Measurements from ENCODE around the gene RMND5B.

RMND5B gene

DNA sequence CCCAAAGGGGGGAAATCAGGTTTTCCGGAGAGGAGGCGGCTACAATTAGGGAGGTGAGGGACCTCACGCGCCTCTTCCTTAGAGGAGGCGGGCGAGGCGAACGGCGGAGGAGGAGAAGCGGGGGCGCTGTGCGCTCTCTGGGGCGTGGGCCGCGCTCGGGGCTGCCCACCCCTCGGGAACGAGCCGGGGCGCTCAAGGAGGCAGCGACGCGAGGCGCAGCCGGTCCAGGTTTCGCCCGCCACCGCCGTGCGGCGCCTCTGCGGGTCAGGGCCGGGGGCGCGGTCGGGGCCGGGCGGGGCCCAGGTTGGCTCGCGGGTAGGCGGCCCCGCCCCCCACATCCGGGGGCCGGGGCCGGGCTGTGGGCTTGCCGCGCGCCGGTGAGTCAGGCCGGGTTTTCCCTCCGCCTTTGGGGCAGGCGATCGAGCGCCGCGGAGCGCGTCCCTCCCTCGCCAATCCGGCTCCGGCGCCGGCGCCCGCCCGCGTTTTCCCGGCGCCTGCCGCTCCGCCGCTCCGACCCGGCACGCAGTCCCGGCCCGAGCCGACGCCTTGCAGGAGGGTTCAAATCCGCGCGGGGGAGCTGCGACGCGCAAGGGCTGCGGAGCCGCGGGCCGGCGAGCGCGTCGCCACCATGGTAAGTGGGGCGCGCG lies 17.6 kb upstream of the RMND5B start, which contains the start of gene N4BP3:
Gene N4BP3, plus strand, starts transcription at position 392 of the 647 bp plus-strand sequence. CDS start 6,052 bp downstream, outside the sequence.
- H3K27ac ChIP-seq: peak within 1 kb of the TSS in 19 of 21 experiments; percentile 18 to 86 (median 74)

GRCh38 chr5:178113841-178114324 lies 16.9 kb upstream of the RMND5B start:
- Histone ChIP-seq H3K4me3 (peak overlapping the region; percentile 43 to 69 (median 54)), H3K27ac (peak overlapping the region in 19 of 21 experiments; percentile 16 to 86 (median 74))

More for the DNA sequence above, 17.6 kb upstream of the RMND5B start, which contains the start of gene N4BP3:
- peak within 1 kb of the TSS; percentile 43 to 69 (median 54) for H3K4me3 ChIP-seq

GRCh38 chr5:178114325-178115135 lies 16.3 kb upstream of the RMND5B start:
- Histone ChIP-seq H3K27ac (peak overlapping the region in 17 of 21 experiments; percentile 1 to 86 (median 74)), H3K4me3 (peak overlapping the region; percentile 43 to 69 (median 54))

DNA sequence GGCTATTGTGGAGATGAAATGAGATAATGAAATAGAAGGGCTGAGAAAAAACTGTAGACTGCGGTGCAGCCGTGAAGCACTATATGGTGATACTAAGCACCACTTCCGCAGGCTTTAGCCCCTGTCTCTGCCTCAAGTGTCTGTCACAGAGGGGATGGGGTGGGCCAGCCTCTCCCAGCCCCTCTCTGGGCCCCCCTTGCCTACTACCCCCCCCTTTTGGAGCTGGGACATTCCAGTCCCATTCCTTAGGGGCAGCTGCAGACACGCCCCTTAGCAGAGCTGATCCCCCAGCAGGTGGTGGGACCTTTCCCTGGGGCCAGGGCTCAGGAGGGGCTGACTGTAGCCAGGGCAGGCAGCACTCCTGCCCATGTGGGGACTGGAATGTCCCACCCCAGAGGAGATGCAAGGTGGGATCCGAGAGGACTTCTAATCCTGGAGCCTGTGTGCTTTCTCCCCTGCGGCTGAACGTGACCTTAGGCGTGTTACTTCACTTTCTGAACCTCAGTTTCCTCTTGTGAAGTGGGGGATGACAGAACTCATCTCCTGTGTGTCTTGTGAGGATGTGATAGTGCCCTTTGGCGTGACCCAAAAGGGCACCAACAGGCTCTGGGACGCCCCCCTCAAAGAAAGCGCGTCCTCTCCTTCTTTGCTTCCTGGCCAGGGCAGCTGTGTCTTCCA lies 15.5 kb upstream of the RMND5B start:
- Histone ChIP-seq H3K4me3 (peak overlapping the region in 2 of 7 experiments; percentile 62 to 69), H3K27ac (peak overlapping the region in 4 of 21 experiments; percentile 1 to 58 (median 22))

DNA sequence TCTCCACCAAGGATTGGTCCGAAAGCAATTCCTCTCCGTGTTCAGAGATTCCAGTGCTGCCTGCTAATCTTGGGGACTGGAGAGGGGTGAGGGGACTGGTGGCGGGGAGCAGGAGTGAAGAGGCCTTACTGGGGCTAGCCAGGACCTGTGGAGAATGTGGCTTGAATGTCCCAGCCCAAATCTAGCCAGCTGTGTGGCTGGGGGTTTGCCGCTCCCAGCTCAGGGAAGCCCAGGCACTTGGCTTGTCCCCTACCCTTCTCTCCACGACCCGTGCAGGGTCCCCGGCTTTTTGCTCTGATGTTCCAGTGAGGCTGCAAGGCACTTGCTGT lies 15.0 kb upstream of the RMND5B start:
- Histone ChIP-seq H3K4me3 (peak overlapping the region in 1 of 7 experiments; percentile 9), H3K27ac (peak overlapping the region in 4 of 21 experiments; percentile 4 to 58 (median 22))

- H3K4me3 ChIP-seq: peak overlapping the region in 1 of 7 experiments; percentile 9
- H3K27ac ChIP-seq: peak overlapping the region in 4 of 21 experiments; percentile 4 to 58 (median 22)
Measured at GRCh38 chr5:178116143-178116885, 14.5 kb upstream of the RMND5B start.

DNA sequence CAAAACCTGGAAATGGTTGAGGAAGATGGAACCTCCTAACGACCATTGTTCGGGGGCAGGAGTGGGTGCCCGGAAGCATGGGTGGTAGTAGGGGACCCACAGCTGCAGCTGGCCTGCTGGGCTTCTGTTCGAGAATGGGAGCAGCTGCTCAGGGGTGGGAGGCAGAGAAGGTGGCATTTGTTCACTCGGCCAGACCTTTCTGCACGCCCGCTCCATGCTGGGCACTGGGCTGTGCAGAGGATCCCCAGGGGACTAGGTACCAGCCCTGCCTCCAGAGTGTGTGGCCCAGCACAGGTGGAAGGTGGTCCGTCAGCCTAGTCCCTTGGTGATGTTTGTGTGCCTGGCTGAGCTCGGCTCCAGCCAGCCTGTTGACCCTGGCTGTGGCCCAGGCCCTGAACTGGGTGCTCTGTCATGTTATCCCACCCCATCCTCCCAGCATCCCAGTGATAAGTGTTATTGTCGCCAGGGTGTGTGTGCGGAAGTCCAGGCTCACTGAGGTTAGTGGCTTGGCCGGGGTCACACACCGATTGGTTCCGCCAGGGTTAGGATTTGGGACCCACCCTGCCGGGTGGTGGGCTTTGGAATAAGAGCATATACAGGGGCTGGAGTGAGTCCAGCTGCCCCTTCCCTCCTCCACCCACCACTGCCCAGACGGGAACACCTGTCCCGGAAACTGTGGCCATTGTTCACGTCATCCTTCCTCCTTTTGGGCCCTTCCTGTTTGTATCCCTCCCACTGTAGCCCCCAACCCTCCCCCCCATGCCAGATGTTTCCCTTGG lies 12.7 kb upstream of the RMND5B start:
- Histone ChIP-seq H3K4me3 (no peak overlapping the region), H3K27ac (peak overlapping the region in 2 of 21 experiments; percentile 17 to 60)

DNA sequence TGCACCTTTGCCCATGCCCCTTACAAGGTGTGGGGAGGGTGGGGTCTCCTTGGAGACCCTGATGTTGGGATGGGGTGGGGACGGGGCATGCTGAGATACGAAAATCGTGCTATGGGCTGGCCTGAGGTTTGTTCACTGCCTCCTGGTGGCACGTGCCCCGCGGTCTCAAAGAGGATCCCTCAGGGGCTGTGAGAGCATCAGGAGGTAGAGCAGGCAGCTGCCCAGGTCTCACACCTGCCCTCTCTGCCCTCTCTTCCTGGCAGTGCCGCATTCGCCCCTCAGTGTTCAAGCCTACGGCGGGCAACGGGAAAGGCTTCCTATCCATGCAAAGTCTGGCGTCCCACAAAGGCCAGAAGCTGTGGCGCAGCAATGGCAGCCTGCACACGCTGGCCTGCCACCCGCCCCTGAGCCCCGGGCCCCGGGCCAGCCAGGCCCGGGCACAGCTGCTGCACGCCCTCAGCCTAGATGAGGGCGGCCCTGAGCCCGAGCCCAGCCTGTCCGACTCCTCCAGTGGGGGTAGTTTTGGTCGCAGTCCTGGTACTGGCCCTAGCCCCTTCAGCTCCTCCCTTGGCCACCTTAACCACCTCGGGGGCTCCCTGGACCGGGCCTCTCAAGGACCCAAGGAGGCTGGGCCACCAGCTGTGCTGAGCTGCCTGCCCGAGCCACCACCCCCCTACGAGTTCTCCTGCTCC lies 10.8 kb upstream of the RMND5B start:
- H3K27ac ChIP-seq: peak overlapping the region in 1 of 21 experiments; percentile 19

DNA sequence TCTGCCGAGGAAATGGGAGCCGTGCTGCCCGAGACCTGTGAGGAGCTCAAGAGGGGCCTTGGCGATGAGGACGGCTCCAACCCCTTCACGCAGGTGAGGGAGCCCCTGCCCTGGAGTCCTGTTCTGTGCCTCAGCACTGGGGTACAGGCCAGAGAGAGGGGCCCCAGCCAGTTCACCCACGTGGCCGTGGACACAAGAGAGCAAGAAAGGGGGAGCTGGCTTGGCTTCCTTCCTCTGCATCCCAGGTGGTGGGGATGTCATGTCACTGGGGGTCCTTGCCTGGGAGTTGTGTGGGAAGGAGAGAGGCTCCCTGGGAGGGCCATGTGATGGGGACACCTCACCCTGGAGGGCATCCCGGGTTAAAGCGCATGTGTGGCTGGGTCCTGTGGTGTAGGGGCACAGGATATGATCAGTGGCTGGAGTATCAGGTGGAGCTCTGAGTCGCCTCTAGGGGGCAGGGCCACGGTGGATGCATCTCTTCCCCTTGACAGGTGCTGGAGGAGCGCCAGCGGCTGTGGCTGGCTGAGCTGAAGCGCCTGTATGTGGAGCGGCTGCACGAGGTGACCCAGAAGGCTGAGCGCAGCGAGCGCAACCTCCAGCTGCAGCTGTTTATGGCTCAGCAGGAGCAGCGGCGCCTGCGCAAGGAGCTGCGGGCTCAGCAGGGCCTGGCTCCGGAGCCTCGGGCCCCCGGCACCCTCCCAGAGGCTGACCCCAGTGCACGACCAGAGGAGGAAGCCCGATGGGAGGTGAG lies 10.0 kb upstream of the RMND5B start:
- Histone ChIP-seq H3K27ac (peak overlapping the region in 2 of 21 experiments; percentile 19 to 42), H3K4me3 (no peak overlapping the region)

More for the DNA sequence above, 10.8 kb upstream of the RMND5B start:
- H3K4me3 ChIP-seq: no peak overlapping the region

GRCh38 chr5:178121391-178122276 lies 9.2 kb upstream of the RMND5B start:
- H3K4me3 ChIP-seq: no peak overlapping the region
- H3K27ac ChIP-seq: peak overlapping the region in 5 of 21 experiments; percentile 19 to 44 (median 36)

DNA sequence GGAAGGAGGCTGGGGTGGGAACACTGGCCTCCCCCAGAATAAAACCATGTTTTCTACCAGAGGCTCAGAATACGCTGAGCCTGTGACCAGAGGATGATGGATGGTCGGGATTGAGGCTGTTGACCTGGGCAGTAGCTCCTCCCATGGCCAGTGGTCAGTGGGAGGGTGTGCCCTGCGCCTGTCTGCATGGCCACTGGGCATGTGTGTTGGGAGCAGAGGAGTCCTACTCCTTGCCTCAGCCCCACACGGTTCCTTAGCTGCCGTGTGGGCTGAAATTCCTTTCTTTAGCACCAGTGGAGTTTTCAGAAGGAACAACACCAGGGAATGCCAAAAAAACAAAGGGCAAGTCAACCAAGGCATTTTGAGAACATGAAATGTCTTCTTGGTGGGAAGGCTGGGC lies 8.5 kb upstream of the RMND5B start:
- Histone ChIP-seq H3K4me3 (no peak overlapping the region), H3K27ac (peak overlapping the region in 5 of 21 experiments; percentile 16 to 44 (median 27))

DNA sequence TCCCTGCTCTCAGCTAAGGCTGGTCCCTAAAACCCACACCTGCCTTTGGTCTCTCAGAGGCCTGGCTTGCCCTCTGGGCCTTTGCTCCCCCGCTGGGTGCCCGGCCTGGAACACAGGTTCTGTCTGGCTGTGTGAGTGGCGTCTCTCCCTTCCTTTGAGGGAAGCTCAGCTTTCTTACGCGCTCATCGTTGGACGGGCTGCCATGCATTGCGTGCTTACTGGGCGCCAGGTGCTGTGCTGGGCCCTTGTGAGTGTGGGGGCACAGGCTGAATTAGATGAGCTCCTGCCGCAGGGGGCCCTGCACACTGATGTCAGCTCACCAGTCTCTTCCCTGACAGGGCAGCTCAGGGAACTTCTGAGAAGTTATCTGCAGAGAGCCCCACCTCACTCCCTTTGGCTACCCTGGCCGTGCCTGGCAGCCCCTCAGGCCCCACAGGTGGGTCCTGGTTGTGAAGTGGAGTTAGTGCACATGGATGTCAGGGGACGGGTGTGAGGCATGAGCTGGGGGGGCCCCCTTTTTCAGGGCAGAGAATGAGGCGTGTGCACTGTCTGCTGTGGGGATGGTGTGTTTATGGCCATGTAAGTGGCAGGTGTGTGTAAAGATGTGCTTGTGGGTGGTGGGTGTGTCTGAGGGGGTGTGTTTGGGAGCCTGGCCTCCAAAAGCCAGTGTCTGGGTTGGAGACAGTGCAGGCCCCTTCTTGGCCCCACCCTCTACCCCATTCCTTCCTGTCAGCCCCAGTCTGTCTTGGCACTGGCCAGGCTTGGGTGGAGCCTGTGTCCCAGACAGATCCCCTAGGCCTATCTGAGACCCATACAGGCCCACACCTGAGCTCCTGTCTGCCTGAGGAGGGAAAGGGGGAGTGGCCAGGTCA lies 7.5 kb upstream of the RMND5B start:
- Histone ChIP-seq H3K4me3 (no peak overlapping the region), H3K27ac (peak overlapping the region in 14 of 21 experiments; percentile 3 to 76 (median 48))

- Histone ChIP-seq H3K27ac (peak overlapping the region in 18 of 21 experiments; percentile 3 to 76 (median 48)), H3K4me3 (no peak overlapping the region)
Measured at GRCh38 chr5:178123966-178124925, 6.6 kb upstream of the RMND5B start.

Data from skin epidermis (tissue), 12 donors.